IMR-90 (cell line): ENCODE data around the gene STAT3. TPM values are rescaled to one million over a fixed set of nuclear protein-coding genes. Genes with fewer than 3 reads are reported as not detected.

Source experiments
- ATAC-seq: fragments of 200-7000 bp; cut with Tn5 transposase; 2 replicates; pipeline ENCODE4 v1.9.1; 2020; ENCODE audit warnings: low read depth, mild to moderate bottlenecking, moderate library complexity
- BruUV-seq: library from RNA; stranded (reverse); fragments of 400-500 nt; replicated peaks from 2 replicates; lab custom pipeline; 2021; lab: Mats Ljungman, UMichigan
- CTCF ChIA-PET: fragments of 300-600 bp; formaldehyde crosslinking; extraction: SDS; loops from one replicate; lab custom pipeline; 2021; ENCODE audit warnings: antibody characterized with exemption; lab: Yijun Ruan, JAX
- POLR2A ChIA-PET: fragments of 300-600 bp; sonication (Branson Sonifier 250); formaldehyde crosslinking; loops from one replicate; lab custom pipeline; 2022; ENCODE audit warnings: antibody characterized with exemption; ENCODE audit not compliant: unreplicated experiment; lab: Charles Lee
- DNase-seq: peaks from one replicate; pipeline ENCODE4 v3.0.0; 2013
- H2AFZ ChIP-seq: replicated peaks from 2 replicates; pipeline ENCODE3; 2013; ENCODE audit warnings: low read length, mild to moderate bottlenecking; ENCODE audit not compliant: poor library complexity
- H2AK5ac ChIP-seq: 2 replicates; pipeline ENCODE4 v1.6.1; 2013; ENCODE audit warnings: low read depth, low read length, inconsistent platforms
- H2AK9ac ChIP-seq: replicated peaks from 2 replicates; pipeline ENCODE3; 2013; ENCODE audit warnings: mild to moderate bottlenecking, low read depth, low read length, moderate library complexity; ENCODE audit not compliant: poor library complexity
- H2BK120ac ChIP-seq: 2 replicates; pipeline ENCODE4 v1.6.1; 2013; ENCODE audit warnings: low read depth, low read length, inconsistent platforms
- H2BK15ac ChIP-seq: 3 replicates; pipeline ENCODE4 v1.6.1; 2013; ENCODE audit warnings: low read depth, low read length, inconsistent platforms
- H2BK20ac ChIP-seq: 2 replicates; pipeline ENCODE4 v1.6.1; 2013; ENCODE audit warnings: low read depth, mild to moderate bottlenecking, inconsistent platforms, low read length, moderate library complexity
- H2BK5ac ChIP-seq: 2 replicates; pipeline ENCODE4 v1.6.1; 2013; ENCODE audit warnings: mild to moderate bottlenecking, low read depth, low read length, inconsistent platforms; ENCODE audit not compliant: poor library complexity, severe bottlenecking
- H3K14ac ChIP-seq: replicated peaks from 2 replicates; pipeline ENCODE4 v1.6.1; 2013; ENCODE audit warnings: low read depth, low read length, inconsistent platforms
- H3K18ac ChIP-seq: 2 replicates; pipeline ENCODE4 v1.6.1; 2013; ENCODE audit warnings: low read depth, low read length, control low read depth
- H3K23ac ChIP-seq: 2 replicates; pipeline ENCODE4 v1.6.1; 2013; ENCODE audit warnings: low read depth, low read length, inconsistent platforms
- H3K27ac ChIP-seq: 2 replicates; pipeline ENCODE4 v1.5.1; 2013; ENCODE audit warnings: mild to moderate bottlenecking, control low read depth, low read length; ENCODE audit not compliant: insufficient read depth
- H3K27me3 ChIP-seq: 2 replicates; pipeline ENCODE4 v1.6.1; 2013; ENCODE audit warnings: low read length; ENCODE audit not compliant: control insufficient read depth, insufficient read depth
- H3K36me3 ChIP-seq: 2 replicates; pipeline ENCODE4 v1.6.1; 2013; ENCODE audit warnings: low read length, mixed read lengths; ENCODE audit not compliant: control insufficient read depth, insufficient read depth
- H3K4ac ChIP-seq: 2 replicates; pipeline ENCODE4 v1.6.1; 2013; ENCODE audit warnings: low read depth, low read length, inconsistent platforms
- H3K4me1 ChIP-seq: 2 replicates; pipeline ENCODE4 v1.6.1; 2013; ENCODE audit warnings: low read length, mixed read lengths; ENCODE audit not compliant: control insufficient read depth, insufficient read depth
- H3K4me2 ChIP-seq: 2 replicates; pipeline ENCODE4 v1.6.1; 2013; ENCODE audit warnings: low read depth, mild to moderate bottlenecking, control low read depth, low read length, moderate library complexity
- H3K4me3 ChIP-seq: 2 replicates; pipeline ENCODE4 v1.5.1; 2013; ENCODE audit warnings: low read depth, mild to moderate bottlenecking, control low read depth, low read length, moderate library complexity; ENCODE audit not compliant: insufficient read depth
- H3K56ac ChIP-seq: 2 replicates; pipeline ENCODE4 v1.6.1; 2013; ENCODE audit warnings: low read length, inconsistent platforms; ENCODE audit not compliant: insufficient read depth; ENCODE audit errors: extremely low read depth
- H3K79me1 ChIP-seq, 2 experiments: 2 replicates each; pipeline ENCODE4 v1.6.1; 2013; ENCODE audit warnings: low read length in 2 of 2, inconsistent platforms in 1 of 2, low read depth in 1 of 2
- H3K9ac ChIP-seq: 2 replicates; pipeline ENCODE4 v1.6.1; 2013; ENCODE audit warnings: low read depth, low read length, control low read depth
- H3K9me1 ChIP-seq: 2 replicates; pipeline ENCODE4 v1.6.1; 2013; ENCODE audit warnings: low read length, inconsistent platforms; ENCODE audit not compliant: insufficient read depth
- H3K9me3 ChIP-seq: 2 replicates; pipeline ENCODE4 v1.6.1; 2013; ENCODE audit warnings: low read length; ENCODE audit not compliant: control insufficient read depth, insufficient read depth
- H4K20me1 ChIP-seq: 2 replicates; pipeline ENCODE4 v1.6.1; 2013; ENCODE audit warnings: low read length, inconsistent platforms; ENCODE audit not compliant: insufficient read depth
- H4K5ac ChIP-seq: 2 replicates; pipeline ENCODE4 v1.6.1; 2013; ENCODE audit warnings: mild to moderate bottlenecking, low read depth, low read length, control low read depth
- H4K8ac ChIP-seq, 2 experiments: 2 replicates each; pipeline ENCODE4 v1.6.1; 2013; ENCODE audit warnings: low read depth in 2 of 2, low read length in 2 of 2, control low read depth in 1 of 2, inconsistent platforms in 1 of 2
- H4K91ac ChIP-seq: 2 replicates; pipeline ENCODE4 v1.6.1; 2013; ENCODE audit warnings: low read depth, low read length, inconsistent platforms; ENCODE audit not compliant: insufficient read depth
- BHLHE40 ChIP-seq: fragments of 150-350 bp; IDR thresholded peaks from 2 replicates; pipeline ENCODE4 v1.6.1; 2016; ENCODE audit warnings: mild to moderate bottlenecking, low read depth, low read length
- CHD1 ChIP-seq: IDR thresholded peaks from 2 replicates; pipeline ENCODE4 v1.6.1; 2012; ENCODE audit warnings: low read depth, low read length, improper control_type of control experiment
- ELK1 ChIP-seq: fragments of 150-350 bp; IDR thresholded peaks from 2 replicates; pipeline ENCODE4 v1.6.1; 2016; ENCODE audit warnings: low read depth, mild to moderate bottlenecking, low read length, moderate library complexity, borderline replicate concordance
- FOS ChIP-seq: fragments of 150-350 bp; IDR thresholded peaks from 2 replicates; pipeline ENCODE4 v1.6.1; 2016; ENCODE audit warnings: low read depth, low read length
- MAFK ChIP-seq: IDR thresholded peaks from 2 replicates; pipeline ENCODE4 v1.6.1; 2012; ENCODE audit warnings: low read depth, low read length, improper control_type of control experiment
- MAZ ChIP-seq: IDR thresholded peaks from 2 replicates; pipeline ENCODE4 v1.6.1; 2012; ENCODE audit warnings: low read depth, mild to moderate bottlenecking, low read length, improper control_type of control experiment, moderate library complexity, borderline replicate concordance
- MXI1 ChIP-seq: IDR thresholded peaks from 2 replicates; pipeline ENCODE4 v1.6.1; 2012; ENCODE audit warnings: low read depth, mild to moderate bottlenecking, low read length, moderate library complexity, borderline replicate concordance
- NFE2L2 ChIP-seq: fragments of 150-350 bp; IDR thresholded peaks from 2 replicates; pipeline ENCODE4 v1.6.1; 2016; ENCODE audit warnings: low read depth, mild to moderate bottlenecking, low read length
- RAD21 ChIP-seq: IDR thresholded peaks from 2 replicates; pipeline ENCODE4 v1.6.1; 2012; ENCODE audit warnings: low read length, improper control_type of control experiment
- RCOR1 ChIP-seq: IDR thresholded peaks from 2 replicates; pipeline ENCODE4 v1.6.1; 2012; ENCODE audit warnings: mild to moderate bottlenecking, low read length, improper control_type of control experiment; ENCODE audit not compliant: insufficient replicate concordance
- SMC3 ChIP-seq: fragments of 150-350 bp; IDR thresholded peaks from 2 replicates; pipeline ENCODE4 v1.6.1; 2016; ENCODE audit warnings: low read depth, mild to moderate bottlenecking, antibody characterized with exemption, low read length, moderate library complexity
- USF2 ChIP-seq: fragments of 150-350 bp; IDR thresholded peaks from 2 replicates; pipeline ENCODE4 v1.6.1; 2017; ENCODE audit warnings: mild to moderate bottlenecking, antibody characterized with exemption, low read length, low read depth
- WGBS, 2 experiments: methylation state at CpG; one replicate each; pipeline versions ENCODE4 v1.1.5 to v1.1.7; 2013; ENCODE audit warnings: missing lambda C conversion rate in 2 of 2; ENCODE audit not compliant: insufficient read length in 1 of 2; ENCODE audit errors: extremely low coverage in 2 of 2; 5-methylcytosine and 5-hydroxymethylcytosine counted together
- dilution Hi-C: fragments of 300-500 bp; cut with HindIII; formaldehyde crosslinking; loops from one replicate; pipeline ENCODE4 v1.14.3; 2018; ENCODE audit warnings: low sequenced_read_pairs; ENCODE audit not compliant: unreplicated experiment
- in situ Hi-C: fragments of 300-500 bp; cut with MboI; formaldehyde crosslinking; loops from 3 replicates; pipeline ENCODE4 v1.14.3; 2019; ENCODE audit warnings: low sequenced_read_pairs, inconsistent platforms, mixed read lengths
- intact Hi-C: fragments of 100-400 bp; cut with micrococcal nuclease; formaldehyde crosslinking; loops from 2 replicates; pipeline ENCODE4 v1.10.0; 2022
- polyA plus RNA-seq, 3 experiments: library from polyadenylated mRNA; depleted of rRNA; stranded (reverse); fragments of >200 nt; gene quantifications; 2 replicates each; pipeline ENCODE4 v1.2.3, GENCODE V29; 2012; ENCODE audit warnings: low replicate concordance in 1 of 3
- total RNA-seq: library from RNA; depleted of rRNA; stranded (reverse); fragments of >200 nt; gene quantifications from 2 replicates; pipeline ENCODE4 v1.2.3, GENCODE V29; 2012

Gene STAT3
- total and polyA plus RNA-seq, 2 of the 4 experiments (the other 2 are of a cell fraction) = 47.2 to 66.3 TPM

GRCh38 chr17:42287305-42287976 lies 100.8 kb downstream of the STAT3 start:
- H3K36me3 ChIP-seq = no peaks in the 10 kb centered on the region
- peak overlapping the region; percentile 92 for H2AFZ ChIP-seq
- peak overlapping the region; percentile 75 for H2AK9ac ChIP-seq
- no peak overlapping the region for H2BK120ac ChIP-seq
- peak overlapping the region; percentile 28; the same call in 1 of the 2 replicates for H3K9ac ChIP-seq
- dilution Hi-C loops (no loop called here), in situ Hi-C loops (no loop called here), intact Hi-C loops (no loop called here)
- H3K14ac ChIP-seq = peak overlapping the region; percentile 65; the same call in 1 of the 2 replicates
- no peak overlapping the region for H2BK15ac ChIP-seq
- H3K79me1 ChIP-seq = no peaks in the 10 kb centered on the region
- H3K27me3 ChIP-seq = no peaks in the 10 kb centered on the region; the same call in 1 of the 2 replicates
- BruUV-seq = no TSS peak
- H4K20me1 ChIP-seq = no peaks in the 10 kb centered on the region
- H3K4ac ChIP-seq = peak overlapping the region; percentile 22
- ChIA-PET CTCF (interaction anchor here (0.7 kb wide), 1 partner anchor 25 kb away, joined by 3 read pairs; no protein-coding TSS in a partner anchor), POLR2A (no interaction called here)
- no peak overlapping the region for H2BK20ac ChIP-seq
- H4K91ac ChIP-seq = no peak overlapping the region
- H4K5ac ChIP-seq = peak overlapping the region; percentile 4
- H3K23ac ChIP-seq = peak overlapping the region; percentile 67; the same call in 1 of the 2 replicates
- H2AK5ac ChIP-seq = no peak overlapping the region; the same call in 1 of the 2 replicates
- H3K27ac ChIP-seq = no peak overlapping the region
- ATAC-seq = no peak
- no peak overlapping the region for H3K18ac ChIP-seq
- no peaks in the 10 kb centered on the region for H3K9me3 ChIP-seq
- DNase-seq = no peak
- no peak overlapping the region for H3K56ac ChIP-seq
- H3K4me1 ChIP-seq = peaks cover 14% of the 10 kb centered on the region
- peak overlapping the region; percentile 63 for H3K4me3 ChIP-seq
- 0 out of 2 replicates have a peak, but pooled peaks cover 4% of the 10 kb centered on the region for H3K9me1 ChIP-seq
- no CpG with 5 or more reads among the region's 14 CpGs for WGBS, 2 experiments
- no peak overlapping the region for H2BK5ac ChIP-seq
- peak overlapping the region; percentile 55 to 83; a peak in 3 of 4 replicates for H4K8ac ChIP-seq
- peak overlapping the region; percentile 23 for H3K4me2 ChIP-seq
- TF ChIP-seq FOS (no peak), MXI1 (no peak), NFE2L2 (no peak), SMC3 (no peak), RAD21 (no peak), CHD1 (no peak), MAZ (no peak), USF2 (no peak), ELK1 (no peak), MAFK (no peak), BHLHE40 (no peak), RCOR1 (no peak)
